NCI-H2196 treated with DMSO at 0.1 percent for 48 hours (cell line): Measurements from ENCODE around the gene PRKAR2B.
A peak's percentile ranks its signal among the peaks of the same experiment; 100 is the strongest.

Source experiments
- DNase-seq: peaks from one replicate; lab custom pipeline; 2025; ENCODE audit not compliant: unreplicated experiment; lab: John Stamatoyannopoulos, UW

The PRKAR2B gene

GRCh38 chr7:107044347-107045194, at the start of gene PRKAR2B:
Gene PRKAR2B (plus strand): TSS chr7:107044705. CDS start chr7:107044908, 203 bp downstream.
- DNase-seq = peak; percentile 48

GRCh38 chr7:106994833-106995232, 49.7 kb upstream of the PRKAR2B start:
- DNase-seq = no peak

GRCh38 chr7:106997487-106998271, 46.8 kb upstream of the PRKAR2B start:
- DNase-seq = no peak

GRCh38 chr7:106999023-106999422, 45.5 kb upstream of the PRKAR2B start:
- DNase-seq = no peak

- no peak for DNase-seq
These were observed 43.0 kb upstream of the PRKAR2B start for GRCh38 chr7:107001490-107001889.

- no peak for DNase-seq
These were observed 42.4 kb upstream of the PRKAR2B start for GRCh38 chr7:107002126-107002525.

GRCh38 chr7:107002529-107002998, 41.9 kb upstream of the PRKAR2B start:
- DNase-seq = no peak

- no peak for DNase-seq
These were observed 37.3 kb upstream of the PRKAR2B start for GRCh38 chr7:107007007-107007891.

- no peak for DNase-seq
These were observed 36.6 kb upstream of the PRKAR2B start for GRCh38 chr7:107007892-107008287.

- no peak for DNase-seq
These were observed 34.7 kb upstream of the PRKAR2B start for GRCh38 chr7:107009846-107010203.

- DNase-seq = no peak
These were observed 31.8 kb upstream of the PRKAR2B start for GRCh38 chr7:107012691-107013090.

- DNase-seq = no peak
These were observed 30.0 kb upstream of the PRKAR2B start for GRCh38 chr7:107014387-107015023.

- no peak for DNase-seq
These were observed 28.2 kb upstream of the PRKAR2B start for GRCh38 chr7:107016312-107016711.

- no peak for DNase-seq
These were observed 26.4 kb upstream of the PRKAR2B start for GRCh38 chr7:107017965-107018719.

- DNase-seq = no peak
These were observed 24.1 kb upstream of the PRKAR2B start for GRCh38 chr7:107020400-107020799.

- no peak for DNase-seq
These were observed 22.9 kb upstream of the PRKAR2B start for GRCh38 chr7:107021600-107021999.

GRCh38 chr7:107023522-107024151, 20.9 kb upstream of the PRKAR2B start:
- DNase-seq = no peak

GRCh38 chr7:107024906-107025305, 19.6 kb upstream of the PRKAR2B start:
- no peak for DNase-seq

GRCh38 chr7:107025449-107026103, 18.9 kb upstream of the PRKAR2B start:
- no peak for DNase-seq
